Stomach (tissue), 4 donors: ENCODE data around the gene LRP1B.

Experiments
- EP300 ChIP-seq: sonication (generic); formaldehyde crosslinking; IDR thresholded peaks from one replicate; pipeline ENCODE4 v1.6.1; 2017; ENCODE audit warnings: antibody characterized with exemption
- POLR2A ChIP-seq, 4 donors: fragments of 450-650 bp; IDR thresholded peaks; one replicate each; pipeline ENCODE4 v1.6.1; 2016; ENCODE audit warnings: antibody characterized with exemption in 4 of 4, control low read depth in 2 of 4, mild to moderate bottlenecking in 1 of 4, moderate library complexity in 1 of 4
- POLR2AphosphoS5 ChIP-seq, 3 donors: sonication (generic); formaldehyde crosslinking; IDR thresholded peaks; one replicate each; pipeline ENCODE4 v1.6.1; 2016; ENCODE audit warnings: antibody characterized with exemption in 3 of 3
- TF ChIP-seq, protein P1 (sequence below), 7 experiments: fragments of 450-650 bp in 4 of 7; fragments of 200-600 bp in 3 of 7; sonication (generic) in 3 of 7; IDR thresholded peaks; one replicate each; pipeline ENCODE4 v1.5.1; 2016 to 2019; ENCODE audit warnings: antibody characterized with exemption in 7 of 7, control low read depth in 2 of 7, mild to moderate bottlenecking in 1 of 7

DNA sequence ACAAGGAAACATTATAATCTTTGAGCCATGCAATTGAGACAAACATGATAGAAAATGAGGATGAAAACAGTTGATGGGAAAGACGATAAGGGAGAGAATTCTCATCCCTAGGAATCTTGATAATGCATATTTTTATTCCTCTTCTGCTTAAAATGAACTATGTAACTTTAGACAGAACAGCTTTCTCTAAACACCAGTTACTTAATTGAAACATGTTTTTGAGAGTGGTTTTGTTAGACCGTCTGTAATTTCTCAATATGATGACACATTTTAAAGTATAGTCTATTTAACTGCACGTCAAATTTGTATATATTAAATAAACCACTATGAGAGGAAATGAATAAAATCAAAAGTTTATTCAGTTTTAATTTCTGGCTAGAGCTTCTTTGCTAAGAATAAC is 1896.7 kb downstream of the LRP1B start:
- TF ChIP-seq, protein P1, sequence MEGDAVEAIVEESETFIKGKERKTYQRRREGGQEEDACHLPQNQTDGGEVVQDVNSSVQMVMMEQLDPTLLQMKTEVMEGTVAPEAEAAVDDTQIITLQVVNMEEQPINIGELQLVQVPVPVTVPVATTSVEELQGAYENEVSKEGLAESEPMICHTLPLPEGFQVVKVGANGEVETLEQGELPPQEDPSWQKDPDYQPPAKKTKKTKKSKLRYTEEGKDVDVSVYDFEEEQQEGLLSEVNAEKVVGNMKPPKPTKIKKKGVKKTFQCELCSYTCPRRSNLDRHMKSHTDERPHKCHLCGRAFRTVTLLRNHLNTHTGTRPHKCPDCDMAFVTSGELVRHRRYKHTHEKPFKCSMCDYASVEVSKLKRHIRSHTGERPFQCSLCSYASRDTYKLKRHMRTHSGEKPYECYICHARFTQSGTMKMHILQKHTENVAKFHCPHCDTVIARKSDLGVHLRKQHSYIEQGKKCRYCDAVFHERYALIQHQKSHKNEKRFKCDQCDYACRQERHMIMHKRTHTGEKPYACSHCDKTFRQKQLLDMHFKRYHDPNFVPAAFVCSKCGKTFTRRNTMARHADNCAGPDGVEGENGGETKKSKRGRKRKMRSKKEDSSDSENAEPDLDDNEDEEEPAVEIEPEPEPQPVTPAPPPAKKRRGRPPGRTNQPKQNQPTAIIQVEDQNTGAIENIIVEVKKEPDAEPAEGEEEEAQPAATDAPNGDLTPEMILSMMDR (IDR thresholded peaks at IDR 0.05) = no peak
- TF ChIP-seq POLR2AphosphoS5 (IDR thresholded peaks at IDR 0.05) (no peak), POLR2A (IDR thresholded peaks at IDR 0.05) (no peak), EP300 (no peak)
